Kidney epithelial cell (primary cell): ENCODE results near the gene ZDHHC6. TPM values are rescaled to one million over a fixed set of nuclear protein-coding genes. Genes with fewer than 3 reads are reported as not detected.

Source experiments
- DNase-seq: peaks from one replicate; pipeline ENCODE4 v3.0.0-alpha.2; 2010; ENCODE audit warnings: low read depth
- H3K27me3 ChIP-seq: 2 replicates; pipeline ENCODE4 v1.6.0; 2011; ENCODE audit warnings: low read length; ENCODE audit not compliant: control insufficient read depth, insufficient read depth
- H3K36me3 ChIP-seq: 2 replicates; pipeline ENCODE4 v1.5.1; 2011; ENCODE audit warnings: low read length; ENCODE audit not compliant: control insufficient read depth, insufficient read depth
- H3K4me3 ChIP-seq: 2 replicates; pipeline ENCODE4 v1.5.1; 2011; ENCODE audit warnings: low read depth, mild to moderate bottlenecking, control low read depth, low read length
- CTCF ChIP-seq: IDR thresholded peaks from 2 replicates; pipeline ENCODE4 v1.5.1; 2011; ENCODE audit warnings: mild to moderate bottlenecking, moderate library complexity, low read length, control low read depth, inconsistent platforms; ENCODE audit not compliant: insufficient read depth, poor library complexity, severe bottlenecking
- total RNA-seq: library from RNA; depleted of rRNA; stranded (reverse); fragments of >200 nt; gene quantifications from 2 replicates; pipeline ENCODE4 v1.2.3, GENCODE V29; 2015

Gene ZDHHC6
- total RNA-seq, 1 donor from 2014 or later: 21.8 TPM

- Histone ChIP-seq H3K27me3 (no peaks in the 10 kb centered on the region), H3K36me3 (no peaks in the 10 kb centered on the region), H3K4me3 (no peak overlapping the region)
- TF ChIP-seq CTCF: no peak
- peak; percentile 29 for DNase-seq
These were observed 14.5 kb upstream of the ZDHHC6 start for GRCh38 chr10:112461029-112461887.

GRCh38 chr10:112460366-112460765, 13.7 kb upstream of the ZDHHC6 start:
- Histone ChIP-seq H3K27me3 (no peaks in the 10 kb centered on the region), H3K36me3 (no peaks in the 10 kb centered on the region), H3K4me3 (no peak overlapping the region)
- no peak for TF ChIP-seq CTCF
- DNase-seq: no peak

GRCh38 chr10:112456533-112456932, 9.8 kb upstream of the ZDHHC6 start:
- Histone ChIP-seq H3K4me3 (no peak overlapping the region), H3K36me3 (no peaks in the 10 kb centered on the region), H3K27me3 (no peaks in the 10 kb centered on the region)
- DNase-seq: no peak
- TF ChIP-seq CTCF: no peak

GRCh38 chr10:112454910-112455779, 8.4 kb upstream of the ZDHHC6 start:
- no peak for DNase-seq
- Histone ChIP-seq H3K4me3 (no peak overlapping the region), H3K36me3 (no peaks in the 10 kb centered on the region), H3K27me3 (no peaks in the 10 kb centered on the region)
- no peak for TF ChIP-seq CTCF

- no peaks in the 10 kb centered on the region for H3K36me3 ChIP-seq
- H3K27me3 ChIP-seq: no peaks in the 10 kb centered on the region
- no peak for TF ChIP-seq CTCF
- DNase-seq: no peak
- no peak overlapping the region for H3K4me3 ChIP-seq
These were observed 2.2 kb upstream of the ZDHHC6 start for GRCh38 chr10:112448888-112449287.
